ENCODE data around the gene MMADHC.

The MMADHC gene

GRCh38 chr2:149587220-149587949 is at the start of gene MMADHC:
MMADHC (minus strand) TSS chr2:149587775; CDS start chr2:149587097, 678 bp downstream.
- peak; percentile 79 to 88 for DNase-seq

DNA sequence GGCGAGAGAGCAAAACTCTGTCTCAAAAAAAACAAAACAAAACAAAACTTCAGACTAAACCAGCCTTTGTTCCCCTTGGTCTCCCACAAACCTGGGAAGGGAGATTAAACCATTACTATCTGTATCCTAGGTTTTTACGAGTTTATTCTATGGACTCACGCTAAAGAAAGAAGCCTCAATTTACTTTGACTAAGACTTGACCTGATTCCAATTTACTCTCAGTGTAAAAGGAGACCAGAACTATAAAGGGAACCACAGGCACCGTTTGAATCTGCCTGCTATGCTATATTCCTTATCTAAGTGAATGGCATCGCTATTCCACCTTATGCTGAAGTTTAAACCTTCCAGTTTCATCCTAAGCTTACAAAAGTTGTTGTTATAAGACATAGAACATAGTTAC is 46.5 kb upstream of the MMADHC start:
- DNase-seq: no peak

DNA sequence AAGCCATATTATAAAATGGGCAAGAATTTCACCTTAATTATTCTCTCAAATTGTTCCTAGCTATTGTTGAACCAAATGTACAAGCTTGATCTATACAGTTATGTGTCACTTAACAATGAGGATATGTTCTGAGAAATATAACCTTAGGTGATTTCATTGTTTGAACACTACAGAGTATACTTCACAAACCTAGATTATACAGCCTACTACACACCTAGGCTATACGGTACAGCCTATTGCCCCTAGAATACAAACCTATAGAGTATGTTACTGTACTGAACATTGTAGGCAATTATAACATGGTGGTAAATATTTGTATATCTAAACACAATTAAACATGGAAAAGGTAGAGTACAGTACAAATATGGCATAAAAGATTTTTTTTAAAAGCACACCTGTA is 42.9 kb upstream of the MMADHC start:
- DNase-seq: no peak

DNA sequence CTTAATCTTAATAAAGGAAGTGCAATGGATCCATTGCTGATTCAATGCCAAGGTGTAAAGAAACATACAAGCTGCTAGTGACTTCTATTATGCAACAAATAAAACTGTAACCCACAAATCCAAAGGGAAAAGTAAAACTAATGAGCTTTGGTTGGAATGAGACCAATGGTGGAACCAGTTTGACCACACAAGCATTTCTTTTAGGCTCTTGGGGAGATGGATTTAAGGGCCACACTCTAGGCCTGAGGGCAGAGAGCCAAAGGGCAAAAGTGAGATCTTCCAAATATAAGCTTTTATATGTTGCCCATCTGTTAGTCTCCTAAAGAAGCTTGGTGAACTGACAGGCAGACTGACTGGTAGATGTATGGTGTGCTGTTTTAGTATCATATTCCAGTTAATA is 41.5 kb upstream of the MMADHC start:
- DNase-seq: no peak

DNA sequence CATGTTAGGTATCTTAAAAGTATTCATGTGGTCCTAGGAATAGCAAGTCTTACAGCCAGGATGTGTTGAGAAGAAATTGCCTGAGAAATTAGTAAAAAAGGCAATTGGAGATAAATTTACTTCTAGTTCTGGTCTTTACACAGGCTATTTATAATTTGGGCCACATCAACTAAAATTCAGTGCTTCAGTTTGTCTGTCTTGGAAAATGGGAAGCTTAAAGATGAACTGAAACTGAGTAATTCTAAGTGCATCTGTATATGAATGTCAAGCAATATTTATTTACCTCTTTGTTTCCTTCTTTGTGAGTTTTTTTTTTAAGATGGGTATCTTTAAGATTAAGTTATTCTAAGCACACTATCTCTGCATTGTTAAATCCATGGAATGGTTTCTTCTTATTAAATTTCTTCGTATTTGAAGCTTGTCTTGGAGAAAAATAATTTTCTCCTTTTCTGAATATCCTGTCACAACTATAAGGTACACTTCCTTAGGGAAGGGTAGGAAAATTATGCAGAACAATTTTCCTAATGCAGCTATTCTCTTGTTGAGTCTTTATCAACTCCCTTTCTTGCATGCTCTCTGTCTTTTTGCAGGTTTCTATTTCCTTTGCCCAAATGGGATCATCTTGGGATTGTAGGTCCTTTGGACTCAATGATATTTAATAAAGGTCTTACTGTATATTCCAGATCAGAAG is 39.7 kb upstream of the MMADHC start:
- no peak for DNase-seq

DNA sequence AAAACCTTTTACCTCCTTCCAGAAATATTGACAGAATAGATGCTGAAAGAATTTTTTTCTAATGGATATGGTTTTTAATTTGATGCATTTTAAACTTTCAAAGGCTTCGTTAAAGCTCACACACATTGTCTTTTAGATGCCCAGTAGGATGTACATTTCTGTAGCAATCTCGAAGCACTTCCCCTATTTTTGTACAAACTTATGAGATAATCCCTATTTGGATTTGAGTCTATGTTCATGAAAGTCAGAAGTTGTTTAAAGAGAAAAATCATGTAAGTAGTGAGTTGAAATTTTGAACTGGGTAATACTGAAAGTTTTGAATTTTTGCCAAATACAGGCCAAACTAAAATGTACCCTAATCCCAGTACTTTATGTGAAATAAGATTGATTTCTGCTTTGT is 38.1 kb upstream of the MMADHC start:
- no peak for DNase-seq

- DNase-seq: no peak
Measured at GRCh38 chr2:149625271-149625670, 37.7 kb upstream of the MMADHC start.

DNA sequence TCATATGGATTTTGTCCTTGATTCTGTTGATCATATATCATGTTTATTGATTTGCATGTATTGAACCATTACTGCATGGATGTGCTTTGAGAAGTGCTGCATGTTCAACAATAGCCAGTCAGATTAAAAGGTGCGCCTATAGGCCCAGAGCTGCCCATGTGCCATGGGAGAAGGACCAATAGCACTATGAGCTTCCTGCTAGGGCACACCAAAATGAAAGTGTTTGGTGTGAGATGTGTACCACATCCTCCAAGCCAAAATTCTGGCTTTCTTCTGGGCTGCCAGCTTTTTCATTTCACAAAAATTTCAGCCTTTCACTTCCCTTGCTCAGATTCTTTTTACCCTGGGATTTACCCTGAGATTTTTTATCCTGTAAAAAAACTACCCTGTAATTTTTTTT is 34.8 kb upstream of the MMADHC start:
- DNase-seq: no peak

GRCh38 chr2:149617476-149617875 is 29.9 kb upstream of the MMADHC start:
- DNase-seq: no peak

DNA sequence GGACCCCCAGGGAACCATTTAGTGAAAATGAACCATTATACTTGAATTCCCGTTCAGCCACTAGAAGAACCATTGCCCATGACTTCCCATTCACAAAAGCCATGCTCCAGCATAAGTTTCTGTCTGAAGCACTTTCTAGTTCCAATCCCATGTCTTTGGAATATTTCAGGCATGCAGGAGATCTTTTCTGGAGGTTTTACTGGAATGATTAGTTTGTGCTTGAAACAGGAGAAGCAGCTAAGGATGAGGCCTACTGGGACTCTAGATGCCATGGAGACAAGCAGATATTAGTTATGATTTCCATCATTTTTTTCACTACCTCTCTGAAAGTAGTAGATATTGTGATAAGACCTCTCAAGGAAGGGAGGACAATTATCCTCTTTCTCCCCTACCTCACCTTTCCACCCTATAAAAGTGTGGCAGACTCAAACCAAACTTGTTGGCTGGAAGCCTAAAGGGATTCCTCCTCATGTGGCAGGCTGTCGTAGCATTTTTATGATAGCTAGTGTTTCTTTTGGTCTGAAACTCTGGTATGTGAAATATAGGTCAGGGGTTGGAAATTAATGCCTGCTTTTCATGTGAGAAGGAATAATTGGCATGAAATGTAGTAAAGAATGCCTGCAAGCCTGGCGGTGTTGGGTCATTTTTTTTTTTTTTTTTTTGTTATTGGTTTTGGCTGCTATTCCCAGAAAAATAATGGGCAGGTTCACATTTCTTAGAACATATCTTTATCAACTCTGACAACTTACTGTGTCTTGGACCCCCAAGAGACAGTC is 29.3 kb upstream of the MMADHC start:
- no peak for DNase-seq

DNA sequence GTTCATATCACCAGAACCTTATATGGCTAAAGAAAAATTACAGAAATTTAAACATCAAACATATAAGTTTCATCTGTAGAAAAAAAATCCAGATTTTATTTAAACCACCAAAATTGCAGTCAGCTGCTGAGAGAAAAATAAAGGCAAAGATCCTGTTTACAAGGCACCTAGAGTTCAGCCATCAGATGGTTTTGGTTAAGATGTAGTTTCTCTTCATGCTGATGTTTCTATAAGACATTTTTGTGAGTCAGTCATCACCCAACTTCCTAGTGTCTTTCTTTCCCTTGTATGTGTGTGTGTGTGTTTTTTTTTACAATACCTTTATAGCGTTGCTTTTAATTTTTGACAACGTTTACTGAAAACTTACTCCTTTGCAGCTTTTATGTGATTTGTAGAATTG is 26.1 kb upstream of the MMADHC start:
- no peak for DNase-seq

GRCh38 chr2:149612122-149612521 is 24.5 kb upstream of the MMADHC start:
- no peak for DNase-seq

DNA sequence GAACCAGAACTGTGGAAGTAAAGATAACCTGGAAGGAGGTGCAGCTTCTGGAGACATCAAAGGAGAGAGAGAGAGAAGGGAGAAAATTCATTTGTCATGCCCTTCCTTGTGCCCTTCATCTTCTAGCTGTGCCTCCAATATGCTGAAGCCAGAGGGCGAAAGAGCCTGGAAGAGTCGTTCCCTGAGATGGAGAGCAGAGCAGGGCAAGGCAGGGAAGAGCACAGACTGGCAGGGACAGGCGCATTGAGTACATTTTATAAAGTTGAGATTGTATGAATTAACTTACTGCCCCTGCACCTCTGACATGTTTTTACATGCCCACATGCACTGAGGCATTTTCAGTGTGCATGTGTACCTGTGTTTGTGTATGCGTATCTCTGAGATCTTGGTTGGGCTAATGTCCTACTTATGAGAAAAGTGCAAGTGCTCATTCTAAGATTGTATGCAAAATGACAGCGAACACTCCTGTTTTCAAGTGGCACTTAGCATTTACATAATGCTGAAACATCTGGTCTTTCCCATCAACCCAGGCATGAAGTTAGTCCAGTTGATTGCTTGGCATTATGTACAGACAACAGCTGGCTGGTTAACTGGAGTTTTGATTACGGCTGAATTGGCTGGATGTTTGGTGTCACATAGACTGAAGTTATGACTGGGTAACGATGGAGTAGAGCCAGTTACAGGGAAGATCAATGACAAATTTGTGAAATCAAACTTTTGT is 23.7 kb upstream of the MMADHC start:
- DNase-seq: no peak

- DNase-seq: no peak
Measured at GRCh38 chr2:149606251-149606811, 18.8 kb upstream of the MMADHC start.

- peak in 1 of 2 experiments; percentile 15 for DNase-seq
Measured at GRCh38 chr2:149603248-149603647, 15.7 kb upstream of the MMADHC start.

- DNase-seq: no peak
Measured at GRCh38 chr2:149601141-149601796, 13.7 kb upstream of the MMADHC start.

GRCh38 chr2:149597668-149598326 is 10.2 kb upstream of the MMADHC start:
- peak; percentile 9 to 47 for DNase-seq

DNA sequence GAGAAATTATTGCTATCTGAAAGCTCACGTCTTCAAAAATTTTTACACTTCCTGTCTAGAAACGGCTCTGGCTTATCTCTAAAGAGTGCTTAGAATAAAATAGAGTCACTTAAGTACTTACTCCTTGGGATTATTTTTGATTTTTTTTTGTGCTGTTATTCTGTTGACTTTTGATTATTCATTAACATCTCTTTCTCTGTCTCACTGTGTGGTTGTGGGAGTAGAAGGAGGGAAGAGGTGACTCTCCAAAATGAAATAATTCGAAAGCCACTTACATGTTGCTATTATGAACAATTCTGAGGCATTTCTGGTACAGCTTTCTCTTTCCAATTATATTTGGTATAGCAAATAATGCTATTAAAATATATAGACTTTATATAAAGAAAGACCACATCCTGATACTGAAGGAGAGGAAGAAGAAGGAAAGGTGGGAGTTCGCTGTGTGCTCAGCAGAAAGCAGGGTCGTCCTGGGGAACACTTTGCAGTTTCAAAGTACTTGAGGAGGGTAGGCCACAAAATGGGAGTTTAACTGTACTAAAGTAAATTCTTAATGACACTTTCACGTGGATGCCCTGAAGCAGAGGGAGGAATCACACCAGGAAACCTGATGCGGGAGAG is 9.6 kb upstream of the MMADHC start:
- no peak for DNase-seq

DNA sequence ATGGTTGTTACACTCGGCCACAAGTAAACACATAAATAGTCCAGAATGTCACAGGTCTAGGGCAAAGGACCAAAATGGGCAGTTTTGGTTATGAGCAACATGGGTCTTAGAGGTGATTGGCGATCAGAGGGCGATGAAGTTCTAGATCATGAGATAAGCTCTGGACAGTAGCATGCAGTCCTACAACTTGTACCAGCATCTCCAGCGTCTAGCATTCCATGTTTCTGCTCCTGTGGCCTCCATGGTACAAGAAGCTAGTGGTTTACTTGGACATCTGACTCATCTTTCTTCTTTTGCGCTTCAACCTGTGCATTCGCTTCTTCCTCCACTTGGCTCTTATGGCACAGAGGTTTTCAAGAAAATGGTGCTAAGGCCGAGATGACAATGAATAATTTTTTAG is 8.9 kb upstream of the MMADHC start:
- no peak for DNase-seq

- no peak for DNase-seq
Measured at GRCh38 chr2:149595056-149595963, 7.7 kb upstream of the MMADHC start.

Measured in SHP77 (cell line).